ENCODE measurements around the gene NAA50. TPM values are rescaled to one million over a fixed set of nuclear protein-coding genes. Genes with fewer than 3 reads are reported as not detected.

The NAA50 gene
- 100 to 1,000 TPM in 2 of 4 donors, 10 to 100 TPM in 2; 55.7 to 116 (median 82.7) TPM for total RNA-seq

GRCh38 chr3:113745756-113746547 lies at the start of gene NAA50:
NAA50 (minus strand) TSS chr3:113746249; CDS start chr3:113745949, 300 bp downstream.
- intact Hi-C loops (cut with DNase I; ENCODE audit: low total_unique reads) (loop anchor here (2.0 to 10.0 kb wide), 2 partner anchors 49 to 441 kb away; partner anchors contain the start of gene USF3), in situ Hi-C loops (cut with MboI; ENCODE audit: low pct_ligation_motif_present in 1 of 4, low pct_unique_long_range_greater_than_20kb in 1 of 4, low sequenced_read_pairs in 3 of 4) (loop anchor here in 2 of 4 donors (10.0 to 25.0 kb wide), 2 partner anchors 51 to 316 kb away; partner anchors contain the start of genes CCDC191 (in 1 of the 2), QTRT2 (in 1 of the 2) and USF3 (in 1 of the 2))
- WGBS, 2 donors (ENCODE audit: low coverage in 1 of 2): 0 to 1% methylated on average over 7 to 51 of the region's 72 CpGs
- H3K27ac ChIP-seq: peak within 1 kb of the TSS; percentile 95 to 99 (median 97)
- TF ChIP-seq POLR2A (IDR thresholded peaks at IDR 0.05): peak; percentile 75
- peak in 3 of 5 experiments; percentile 21 to 44 (median 24) for TF ChIP-seq CTCF (IDR thresholded peaks at IDR 0.05)
- peak; percentile 76 to 91 (median 84) for TF ChIP-seq POLR2AphosphoS5 (IDR thresholded peaks at IDR 0.05)
- no peak for TF ChIP-seq EP300 (IDR thresholded peaks at IDR 0.05; ENCODE audit: low read depth)
- DNase-seq: peak; percentile 94
- H3K9me3 ChIP-seq: no peaks in the 10 kb centered on the region
- H3K27me3 ChIP-seq: no peaks in the 10 kb centered on the region
- peaks cover 22 to 66% (median 44%) of the 10 kb centered on the region in 4 donors for H3K4me1 ChIP-seq
- peak within 1 kb of the TSS; percentile 75 to 89 (median 83) for H3K4me3 ChIP-seq
- H3K36me3 ChIP-seq: no peaks in the 10 kb centered on the region

GRCh38 chr3:113795693-113796092 lies 49.6 kb upstream of the NAA50 start:
- in situ Hi-C loops (cut with MboI; ENCODE audit: low pct_ligation_motif_present in 1 of 4, low pct_unique_long_range_greater_than_20kb in 1 of 4, low sequenced_read_pairs in 3 of 4) (no loop called here), intact Hi-C loops (cut with DNase I; ENCODE audit: low total_unique reads) (no loop called here)
- Histone ChIP-seq H3K36me3 (peaks cover 0 to 69% (median 32%) of the 10 kb centered on the region in 4 donors), H3K27ac (no peak overlapping the region), H3K4me1 (no peaks in the 10 kb centered on the region), H3K4me3 (no peak overlapping the region), H3K27me3 (no peaks in the 10 kb centered on the region), H3K9me3 (no peaks in the 10 kb centered on the region)
- TF ChIP-seq POLR2A (IDR thresholded peaks at IDR 0.05) (no peak), CTCF (IDR thresholded peaks at IDR 0.05) (no peak), POLR2AphosphoS5 (IDR thresholded peaks at IDR 0.05) (no peak), EP300 (IDR thresholded peaks at IDR 0.05; ENCODE audit: low read depth) (no peak)
- WGBS, 2 donors (ENCODE audit: low coverage in 1 of 2): 78 to 83% methylated on average over 4 of the region's 4 CpGs
- no peak for DNase-seq

- 92 to 98% methylated on average over 4 of the region's 4 CpGs for WGBS, 2 donors (ENCODE audit: low coverage in 1 of 2)
- peaks cover 0 to 71% (median 30%) of the 10 kb centered on the region in 4 donors for H3K36me3 ChIP-seq
Observed at GRCh38 chr3:113794526-113794925, 48.5 kb upstream of the NAA50 start.

More at GRCh38 chr3:113794526-113794925, 48.5 kb upstream of the NAA50 start:
- H3K9me3 ChIP-seq: no peaks in the 10 kb centered on the region
- in situ Hi-C loops (cut with MboI; ENCODE audit: low pct_ligation_motif_present in 1 of 4, low pct_unique_long_range_greater_than_20kb in 1 of 4, low sequenced_read_pairs in 3 of 4): no loop called here
- H3K4me3 ChIP-seq: no peak overlapping the region
- no peak for TF ChIP-seq CTCF (IDR thresholded peaks at IDR 0.05)
- no peak for TF ChIP-seq POLR2AphosphoS5 (IDR thresholded peaks at IDR 0.05)
- TF ChIP-seq POLR2A (IDR thresholded peaks at IDR 0.05): no peak
- no peak for TF ChIP-seq EP300 (IDR thresholded peaks at IDR 0.05; ENCODE audit: low read depth)
- H3K27me3 ChIP-seq: no peaks in the 10 kb centered on the region
- H3K27ac ChIP-seq: no peak overlapping the region
- H3K4me1 ChIP-seq: no peaks in the 10 kb centered on the region
- intact Hi-C loops (cut with DNase I; ENCODE audit: low total_unique reads): no loop called here
- DNase-seq: no peak
